ENCODE results near the gene COMMD6.

COMMD6 gene

DNA sequence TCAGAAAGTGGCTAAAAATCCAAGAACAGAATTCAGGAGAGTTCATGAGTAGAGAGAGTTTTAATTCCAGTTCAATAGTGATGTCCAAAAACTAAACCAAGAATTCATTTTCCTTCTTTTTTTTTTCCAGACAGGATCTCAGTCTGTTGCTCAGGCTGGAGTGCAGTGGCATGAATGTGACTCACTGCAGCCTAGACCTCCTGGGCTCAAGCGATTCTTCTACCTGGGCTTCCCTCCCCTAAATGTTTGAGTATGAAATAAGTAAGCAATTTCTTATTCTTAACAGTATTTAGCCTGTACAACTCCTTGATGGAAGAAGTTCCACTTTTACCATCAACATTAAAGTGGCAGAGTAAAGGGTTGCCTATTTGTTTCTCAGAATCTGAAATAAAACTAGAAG, 3.8 kb downstream of the COMMD6 start:
- no peak for DNase-seq (ENCODE audit: low read depth, low spot score)
- H3K27ac ChIP-seq = no peak overlapping the region

DNA sequence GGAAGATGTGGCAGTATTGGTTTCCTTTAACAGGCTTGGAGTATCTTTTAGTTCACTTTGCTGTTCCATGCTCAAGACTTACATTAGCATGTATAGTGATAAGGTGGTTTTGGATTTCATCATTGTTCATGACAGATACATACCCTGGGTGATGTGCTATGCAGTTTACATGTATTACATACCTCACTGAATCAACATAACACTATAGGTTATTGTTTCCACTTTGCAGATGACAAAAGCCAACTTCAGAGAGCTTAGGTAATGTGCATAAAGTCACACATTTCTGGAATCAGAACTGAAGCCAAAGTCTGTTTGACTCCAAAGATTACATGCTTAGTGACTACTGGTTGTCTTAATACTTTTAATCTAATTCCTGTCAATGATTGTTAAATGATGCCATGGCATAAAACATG, 7.1 kb downstream of the COMMD6 start:
- DNase-seq (ENCODE audit: low read depth, low spot score) = no peak
- no peak overlapping the region for H3K27ac ChIP-seq

DNA sequence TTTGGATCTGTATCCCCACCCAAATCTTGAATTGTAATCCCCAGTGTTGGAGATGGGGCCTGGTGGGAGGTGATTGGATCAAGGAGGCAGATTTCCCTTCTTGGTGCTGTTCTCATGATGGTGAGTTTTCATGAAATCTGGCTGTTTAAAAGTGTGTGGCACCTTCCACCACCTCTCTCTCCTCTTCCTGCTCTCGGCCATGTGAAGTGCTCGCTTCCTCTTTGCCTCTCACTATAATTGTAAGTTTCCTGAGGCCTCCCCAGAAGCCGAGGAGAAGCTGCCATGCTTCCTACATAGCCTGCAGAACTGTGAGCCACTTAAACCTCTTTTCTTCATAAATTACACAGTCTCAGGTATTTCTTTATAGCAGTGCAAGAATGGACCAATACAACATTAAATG, 15.7 kb downstream of the COMMD6 start:
- no peak overlapping the region for H3K27ac ChIP-seq
- no peak for DNase-seq (ENCODE audit: low read depth, low spot score)

DNA sequence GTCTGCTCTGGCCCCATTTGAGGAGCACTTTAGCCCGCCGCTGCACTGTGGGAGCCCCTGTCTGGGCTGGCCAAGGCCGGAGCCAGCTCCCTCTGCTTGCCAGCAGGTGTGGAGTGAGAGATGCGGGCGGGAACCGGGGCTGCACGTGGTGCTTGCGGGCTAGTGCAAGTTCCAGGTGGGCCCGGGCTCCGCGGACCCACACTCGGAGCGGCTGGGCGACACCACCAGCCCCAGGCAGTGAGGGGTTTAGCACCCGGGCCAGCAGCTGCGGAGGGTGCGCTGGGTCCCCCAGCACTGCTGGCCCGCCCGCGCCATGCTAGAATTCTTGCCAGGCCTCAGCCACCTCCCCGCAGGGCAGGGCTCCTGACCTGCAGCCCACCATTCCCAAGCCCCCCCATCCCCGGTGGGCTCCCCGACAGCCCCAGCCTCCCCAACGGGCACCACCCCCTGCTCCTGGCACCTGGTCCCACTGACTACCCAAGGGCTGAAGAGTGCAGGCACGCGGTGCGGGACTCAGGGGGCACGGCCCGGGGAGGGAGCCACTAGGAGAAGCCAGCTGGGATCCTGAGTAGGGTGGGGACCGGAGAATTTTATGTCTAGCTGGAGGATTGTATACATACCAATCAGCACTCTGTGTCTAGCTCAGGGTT, 19.1 kb downstream of the COMMD6 start:
- no peak overlapping the region for H3K27ac ChIP-seq
- DNase-seq (ENCODE audit: low read depth, low spot score) = no peak

DNA sequence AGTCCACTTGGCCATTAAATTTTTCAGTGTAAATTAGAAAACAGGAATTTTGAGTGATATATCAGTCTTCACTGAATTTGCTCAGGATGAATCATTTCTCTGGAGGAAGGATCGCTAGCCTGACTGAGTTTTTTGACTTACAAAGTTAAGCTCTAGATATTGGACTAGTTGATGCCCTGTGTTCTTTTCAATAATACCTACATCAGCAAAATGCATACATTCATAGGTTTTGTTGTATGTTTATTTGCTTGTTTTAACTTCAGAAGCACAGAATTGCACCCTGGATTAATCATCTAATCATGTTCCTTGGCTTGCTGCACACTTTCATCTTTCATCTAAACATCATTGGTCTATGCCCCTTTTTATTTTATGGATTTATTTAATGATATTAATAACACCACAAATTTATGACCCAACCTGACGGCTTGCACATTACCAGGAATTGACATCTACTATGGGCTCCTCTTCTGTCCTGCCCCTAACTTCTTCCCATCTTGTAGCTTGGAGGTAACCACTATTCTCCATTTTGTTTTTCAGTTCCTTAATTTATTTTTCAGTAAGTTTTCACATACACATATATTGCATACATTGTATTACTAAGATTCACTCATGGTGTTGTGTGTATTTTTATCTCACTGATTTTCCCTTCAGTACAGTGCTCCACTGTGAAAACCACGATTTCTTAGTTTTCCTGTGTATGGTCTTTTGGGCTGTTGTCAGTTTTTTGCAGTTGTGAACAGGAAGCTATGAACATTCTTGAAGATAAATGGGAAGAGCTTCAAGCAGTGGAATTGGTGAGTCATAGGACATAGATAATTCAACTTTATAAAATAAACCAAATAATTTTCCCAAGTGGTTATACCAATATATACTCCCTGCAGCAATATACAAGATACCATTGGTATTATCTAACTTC, 23.3 kb downstream of the COMMD6 start:
- no peak overlapping the region for H3K27ac ChIP-seq
- no peak for DNase-seq (ENCODE audit: low read depth, low spot score)

DNA sequence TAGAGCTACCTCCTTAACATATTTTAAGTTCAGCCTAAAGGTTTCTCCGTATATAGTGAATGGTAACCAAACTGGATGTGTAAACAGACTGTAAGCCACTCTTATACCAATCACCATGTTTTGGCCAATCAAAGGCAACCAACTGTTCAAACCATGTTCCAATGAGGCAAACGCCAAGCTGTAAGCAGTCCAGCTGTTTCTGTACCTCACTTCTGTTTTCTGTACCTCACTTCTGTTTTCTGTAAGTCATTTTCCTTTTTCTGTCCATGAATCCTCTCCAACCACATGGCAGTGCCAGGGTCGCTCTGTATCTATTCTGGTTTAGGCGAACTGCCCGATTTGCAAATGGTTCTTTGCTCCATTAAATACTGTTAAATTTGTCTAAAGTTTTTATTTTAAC, 24.4 kb downstream of the COMMD6 start:
- no peak for DNase-seq (ENCODE audit: low read depth, low spot score)
- H3K27ac ChIP-seq = no peak overlapping the region

DNA sequence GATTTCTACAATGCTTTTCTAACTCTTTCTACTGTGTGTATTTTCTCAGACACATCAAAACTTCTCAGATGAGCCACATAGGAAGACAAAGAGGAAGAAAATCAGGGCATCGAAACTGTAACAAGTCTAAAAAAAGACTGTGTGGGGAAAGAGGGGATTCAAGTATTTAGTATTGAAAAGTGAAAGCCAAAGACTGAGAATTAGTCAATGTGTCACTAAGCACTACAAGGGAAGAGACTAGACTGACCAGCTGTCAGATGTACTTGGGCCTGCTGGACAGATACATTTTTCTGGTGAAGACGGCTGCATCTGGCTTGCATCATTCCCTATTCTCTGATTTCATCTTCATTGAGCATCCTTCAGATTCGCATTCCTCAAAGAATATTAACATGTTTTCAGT, 25.4 kb downstream of the COMMD6 start:
- DNase-seq (ENCODE audit: low read depth, low spot score) = no peak
- H3K27ac ChIP-seq = no peak overlapping the region

DNA sequence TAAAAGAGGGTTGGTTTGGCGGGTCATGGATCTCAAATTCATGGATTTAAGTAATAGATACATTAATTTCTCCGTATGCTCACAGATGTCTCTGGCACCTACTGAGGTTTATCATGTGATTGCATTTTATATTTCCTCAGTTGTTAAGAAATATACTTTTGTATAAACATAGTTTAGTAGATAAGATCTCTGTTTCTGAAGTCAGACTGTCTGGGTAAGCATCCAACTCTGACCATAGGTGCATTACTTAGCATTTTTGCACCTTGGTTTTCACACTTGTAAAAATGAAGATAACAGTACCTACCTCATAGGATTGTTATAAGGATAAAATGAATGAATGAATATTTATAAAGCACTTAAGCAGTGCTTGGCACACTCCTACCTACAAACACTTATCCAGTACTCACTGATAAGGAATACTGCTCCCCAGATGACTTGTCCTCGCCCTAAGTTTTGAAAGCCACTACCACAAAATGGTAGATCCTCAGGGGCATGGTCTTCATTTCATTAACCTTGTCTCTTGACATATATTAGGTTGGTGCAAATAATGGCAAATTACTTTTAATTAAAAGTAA, 26.5 kb downstream of the COMMD6 start:
- no peak for DNase-seq (ENCODE audit: low read depth, low spot score)
- H3K27ac ChIP-seq = no peak overlapping the region

DNA sequence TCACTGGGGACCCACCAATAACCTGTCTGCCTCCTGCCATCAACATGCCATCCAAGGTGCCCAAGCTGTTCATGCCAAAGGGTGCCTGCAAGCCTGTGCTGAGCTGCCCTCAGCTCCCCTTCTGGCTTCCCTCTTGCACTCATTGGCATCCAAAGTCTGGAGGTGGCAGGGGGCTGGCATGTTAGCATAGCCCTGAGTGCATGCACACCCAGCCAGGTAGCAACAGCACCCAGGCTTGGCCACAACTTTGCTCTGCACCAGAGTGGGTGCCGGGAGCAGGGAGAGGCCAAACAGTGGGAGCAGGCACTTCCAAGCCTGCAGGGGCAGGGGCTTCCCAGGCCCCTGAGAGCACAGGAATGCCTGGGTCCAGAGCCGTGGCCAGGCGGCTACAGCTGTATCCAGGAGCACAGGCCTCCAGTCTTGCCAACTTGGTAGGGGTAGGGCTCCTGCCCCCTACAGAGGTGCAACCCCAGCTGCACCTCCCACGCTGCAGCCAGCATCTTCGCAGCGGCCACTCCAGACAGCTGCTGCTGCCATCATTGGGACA, 29.6 kb downstream of the COMMD6 start:
- DNase-seq (ENCODE audit: low read depth, low spot score) = no peak
- no peak overlapping the region for H3K27ac ChIP-seq

DNA sequence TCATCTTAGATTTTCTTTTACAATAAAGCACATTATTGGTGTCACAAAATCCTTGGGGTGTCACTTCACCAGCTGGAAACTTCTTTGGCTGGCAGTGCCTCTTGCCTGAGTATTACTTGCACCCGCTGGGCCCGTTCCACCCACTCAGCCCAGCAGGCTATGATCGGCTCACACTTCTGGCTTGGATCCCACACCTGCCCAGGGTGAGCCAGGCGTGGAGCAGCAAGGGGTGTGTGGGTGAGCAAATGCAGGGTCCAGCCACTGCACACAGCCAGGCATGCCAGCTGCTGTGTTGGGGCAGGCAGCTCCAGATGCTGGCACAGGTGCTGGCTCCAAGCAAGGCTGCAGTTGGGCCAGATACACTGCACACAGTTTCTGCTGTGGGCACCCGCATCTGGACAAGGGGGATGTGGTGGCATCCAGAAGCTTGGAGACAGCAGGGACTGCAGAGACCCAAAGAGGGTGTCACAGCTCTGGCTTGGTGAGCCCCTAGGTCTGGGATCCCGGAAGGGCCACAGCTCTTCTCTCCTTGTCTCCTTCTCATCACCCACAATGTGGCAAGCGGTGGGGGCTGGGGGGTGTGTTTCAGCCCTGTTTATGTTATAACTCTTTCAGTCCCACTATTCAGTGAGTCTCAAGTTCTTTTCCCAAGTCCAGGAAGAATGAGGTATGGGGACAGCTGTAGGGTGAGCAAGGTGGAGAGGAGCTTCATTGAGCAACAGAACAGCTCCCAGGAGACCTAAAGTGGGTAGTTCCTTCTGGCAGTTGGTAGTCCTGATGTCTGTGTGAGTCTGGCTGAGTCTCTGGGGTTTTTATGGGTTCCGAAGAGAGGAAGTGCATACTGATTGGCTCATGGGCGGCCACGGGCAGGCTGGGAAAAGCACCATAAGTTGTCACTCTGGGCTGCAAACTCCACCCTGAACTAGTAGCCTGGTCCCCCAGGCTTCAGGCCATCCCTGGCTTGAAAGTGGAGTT, 30.3 kb downstream of the COMMD6 start:
- no peak for DNase-seq (ENCODE audit: low read depth, low spot score)
- H3K27ac ChIP-seq = no peak overlapping the region

DNA sequence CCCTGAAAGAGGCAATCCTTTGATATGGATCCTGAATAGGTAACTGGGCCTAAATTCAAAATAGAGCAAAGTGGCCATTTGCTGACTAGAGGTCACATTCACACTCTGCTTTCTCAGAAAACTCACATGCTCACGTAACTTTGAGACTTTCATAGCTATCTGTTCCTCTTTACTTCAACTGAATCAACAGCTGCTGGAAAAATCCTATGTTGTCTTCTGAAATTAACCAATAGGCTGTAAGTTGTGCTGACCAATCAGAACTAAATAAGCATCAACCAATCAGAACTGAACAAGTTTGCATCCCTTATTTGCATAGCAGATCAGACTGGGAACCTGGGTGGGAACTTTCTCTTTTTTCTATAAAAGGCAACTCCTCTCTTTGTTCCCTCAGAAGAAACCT, 31.6 kb downstream of the COMMD6 start:
- no peak overlapping the region for H3K27ac ChIP-seq
- no peak for DNase-seq (ENCODE audit: low read depth, low spot score)

DNA sequence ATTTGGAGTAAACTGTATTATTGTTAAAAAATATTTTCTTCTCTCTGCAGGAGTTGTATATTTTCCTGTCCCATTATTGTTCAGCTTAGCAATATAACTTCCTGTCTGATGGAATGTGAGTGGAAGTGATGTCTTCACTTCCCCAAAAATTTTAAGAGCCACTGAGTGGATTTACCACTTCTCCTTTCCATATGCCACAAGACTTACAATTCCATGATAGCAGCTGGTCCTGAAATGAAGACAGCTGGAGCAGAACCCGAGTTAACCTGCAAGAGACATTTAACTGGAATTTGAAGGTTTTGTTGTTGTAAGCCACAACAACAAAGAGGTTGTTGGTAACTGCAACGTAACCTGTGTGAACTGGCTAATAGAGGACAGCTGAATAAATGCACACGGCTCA, 32.3 kb downstream of the COMMD6 start:
- H3K27ac ChIP-seq = no peak overlapping the region
- no peak for DNase-seq (ENCODE audit: low read depth, low spot score)

DNA sequence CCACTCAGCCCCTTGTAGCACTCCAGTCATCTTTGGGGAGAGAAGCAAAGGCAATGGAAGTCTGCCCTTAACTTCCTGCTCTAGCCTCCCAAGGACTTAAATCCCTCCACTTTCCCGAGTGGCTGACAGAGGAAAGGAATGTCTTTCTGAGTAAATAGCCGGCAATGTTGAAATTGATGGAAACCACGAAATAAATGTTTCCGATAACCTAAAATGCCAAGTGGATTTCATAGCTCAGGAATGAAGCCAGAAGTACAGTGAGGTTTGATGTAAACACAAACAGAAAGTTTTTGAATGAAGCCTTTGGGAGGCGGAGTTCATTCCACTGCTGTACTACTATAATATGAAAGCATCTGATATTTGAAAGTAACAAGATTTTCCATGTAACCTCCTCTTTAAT, 41.7 kb downstream of the COMMD6 start:
- DNase-seq (ENCODE audit: low read depth, low spot score) = no peak
- no peak overlapping the region for H3K27ac ChIP-seq

DNA sequence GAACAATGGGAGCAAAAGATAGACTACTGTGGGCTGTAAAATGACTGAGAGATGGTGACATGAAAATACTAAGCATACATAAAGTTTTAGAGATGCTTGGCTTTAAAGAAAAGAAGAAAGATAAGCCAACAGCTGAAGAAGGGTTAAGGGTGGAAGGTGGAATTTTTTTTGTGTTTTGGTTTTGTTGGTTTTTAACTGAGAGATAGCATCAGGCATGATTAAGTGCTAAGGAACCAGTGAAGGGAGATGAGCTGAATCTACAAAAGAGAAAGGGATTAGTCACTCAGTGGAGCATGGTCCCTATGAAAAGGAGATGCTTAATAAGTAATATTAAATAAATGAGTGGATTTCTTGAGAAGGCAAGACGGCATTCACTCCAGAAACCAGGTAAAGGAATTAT, 43.1 kb downstream of the COMMD6 start:
- H3K27ac ChIP-seq = no peak overlapping the region
- DNase-seq (ENCODE audit: low read depth, low spot score) = no peak

DNA sequence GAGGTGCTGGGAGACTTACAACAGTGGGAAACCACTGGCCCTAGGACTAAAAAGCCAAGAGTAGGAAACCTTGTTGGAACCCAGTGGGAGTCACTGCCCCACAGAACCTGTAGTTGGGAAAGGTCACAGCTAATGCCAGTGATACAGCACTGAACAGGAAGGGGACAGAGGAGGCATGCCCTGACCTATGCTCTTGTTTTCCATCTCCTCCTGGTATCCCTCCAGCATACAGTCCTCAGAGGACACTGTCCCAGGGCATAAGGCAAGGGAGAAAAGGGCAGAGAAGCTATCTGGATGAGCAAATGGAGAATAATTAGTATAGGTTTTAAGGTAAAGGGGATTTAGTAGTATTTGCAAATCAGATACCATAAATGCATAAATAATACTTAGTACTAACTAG, 44.5 kb downstream of the COMMD6 start:
- H3K27ac ChIP-seq = no peak overlapping the region
- no peak for DNase-seq (ENCODE audit: low read depth, low spot score)

DNA sequence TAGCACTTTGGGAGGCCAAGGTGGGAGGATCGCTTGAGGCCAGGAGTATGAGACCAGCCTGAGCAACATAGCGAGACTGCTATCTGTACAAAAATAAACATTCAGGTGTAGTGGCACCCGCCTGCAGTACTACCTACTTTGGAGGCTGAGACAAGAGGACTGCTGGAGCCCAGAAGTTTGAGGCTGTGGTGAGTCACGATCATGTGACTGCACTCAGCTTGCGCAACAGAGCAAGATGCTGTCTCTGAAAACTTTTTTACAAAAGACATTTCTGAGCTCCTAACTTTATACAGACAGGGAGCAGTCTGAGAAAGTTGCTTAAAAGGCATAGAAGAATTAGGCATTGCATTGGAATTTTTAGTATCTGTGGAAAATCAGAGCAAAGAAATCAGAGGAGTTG, 45.3 kb downstream of the COMMD6 start:
- no peak overlapping the region for H3K27ac ChIP-seq
- DNase-seq (ENCODE audit: low read depth, low spot score) = no peak

DNA sequence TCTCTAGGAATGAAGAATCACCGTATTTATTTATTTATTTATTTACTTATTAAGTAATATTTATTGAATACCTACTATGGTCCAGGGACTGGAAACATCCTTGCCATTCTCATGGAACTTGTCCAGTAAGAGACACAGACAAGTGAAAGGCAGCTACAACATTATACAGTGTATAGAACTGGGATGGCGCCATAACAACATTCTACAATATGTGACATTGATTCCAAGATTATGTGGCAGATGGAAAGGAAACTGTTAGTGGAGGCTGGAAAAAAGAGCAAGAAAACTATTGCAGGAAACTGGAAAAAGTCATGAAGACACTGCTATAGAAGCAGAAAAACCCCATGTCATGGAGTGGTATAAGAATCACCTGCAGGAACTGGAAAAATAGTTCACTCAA, 46.3 kb downstream of the COMMD6 start:
- DNase-seq (ENCODE audit: low read depth, low spot score) = no peak
- no peak overlapping the region for H3K27ac ChIP-seq

DNA sequence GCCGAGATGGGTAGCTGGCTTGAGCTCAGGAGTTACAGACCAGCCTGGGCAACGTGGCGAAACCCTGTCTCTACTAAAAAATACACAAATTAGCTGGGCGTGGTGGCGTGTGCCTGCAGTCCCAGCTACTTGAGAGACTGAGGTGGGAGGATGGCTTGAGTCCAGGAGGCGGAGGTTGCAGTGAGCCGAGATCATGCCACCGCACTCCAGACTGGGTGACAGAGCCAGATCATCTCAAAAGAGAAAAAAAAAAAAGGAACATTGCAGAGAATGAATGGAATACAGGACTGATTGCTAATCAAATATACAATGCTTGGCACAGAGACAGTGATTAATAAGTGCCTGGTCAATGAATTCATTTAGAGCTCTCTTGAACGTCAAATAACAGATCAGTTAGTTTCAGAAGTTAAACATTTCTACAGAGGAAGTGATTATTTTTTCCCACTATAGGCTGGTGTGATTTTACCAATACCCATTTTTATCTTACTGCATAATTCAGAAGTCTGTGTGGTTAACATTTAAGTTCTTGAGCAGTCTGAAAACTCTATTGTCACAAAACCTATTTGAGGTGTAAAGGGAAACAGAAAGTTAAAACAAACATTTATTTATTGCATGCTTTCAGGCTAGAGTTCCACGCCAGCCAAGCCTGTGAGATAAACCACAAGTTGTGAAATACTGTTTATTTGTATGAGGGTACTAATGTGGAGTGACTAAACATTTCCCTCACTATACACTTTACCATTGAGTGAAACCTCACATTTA, 48.0 kb downstream of the COMMD6 start:
- H3K27ac ChIP-seq = no peak overlapping the region

More for the DNA sequence above, 48.0 kb downstream of the COMMD6 start:
- peak; percentile 31 for DNase-seq (ENCODE audit: low read depth, low spot score)
